GM12801 (cell line): Measurements from ENCODE around the gene KLHDC8A.

ENCODE experiments used
- CTCF ChIP-seq: IDR thresholded peaks from one replicate; pipeline ENCODE4 v1.5.1; 2011; ENCODE audit warnings: control low read depth; ENCODE audit not compliant: insufficient read length; ENCODE audit errors: extremely low read depth

KLHDC8A gene

GRCh38 chr1:205365945-205366463 lies 9.3 kb upstream of the KLHDC8A start:
- TF ChIP-seq CTCF, result no peak

DNA sequence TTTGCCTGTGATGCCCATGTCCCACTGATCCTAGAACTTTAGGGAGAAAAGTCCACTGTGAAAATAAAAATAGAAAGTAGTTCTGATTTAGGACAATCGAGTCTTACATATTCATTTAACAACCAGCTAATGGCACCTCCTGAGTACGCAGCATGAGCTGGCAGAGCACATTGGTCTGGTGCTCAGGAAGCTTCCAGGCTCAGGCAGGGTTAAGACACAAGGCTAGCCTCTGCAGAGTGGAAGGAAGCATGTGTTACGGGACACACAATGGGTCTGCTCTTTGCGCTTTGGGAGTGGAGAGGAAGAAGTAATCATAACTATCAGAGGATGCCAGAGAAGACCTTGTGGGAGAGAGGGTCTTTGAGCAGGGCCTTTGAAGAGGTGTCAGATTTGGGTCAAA lies 4.2 kb upstream of the KLHDC8A start:
- no peak for TF ChIP-seq CTCF

DNA sequence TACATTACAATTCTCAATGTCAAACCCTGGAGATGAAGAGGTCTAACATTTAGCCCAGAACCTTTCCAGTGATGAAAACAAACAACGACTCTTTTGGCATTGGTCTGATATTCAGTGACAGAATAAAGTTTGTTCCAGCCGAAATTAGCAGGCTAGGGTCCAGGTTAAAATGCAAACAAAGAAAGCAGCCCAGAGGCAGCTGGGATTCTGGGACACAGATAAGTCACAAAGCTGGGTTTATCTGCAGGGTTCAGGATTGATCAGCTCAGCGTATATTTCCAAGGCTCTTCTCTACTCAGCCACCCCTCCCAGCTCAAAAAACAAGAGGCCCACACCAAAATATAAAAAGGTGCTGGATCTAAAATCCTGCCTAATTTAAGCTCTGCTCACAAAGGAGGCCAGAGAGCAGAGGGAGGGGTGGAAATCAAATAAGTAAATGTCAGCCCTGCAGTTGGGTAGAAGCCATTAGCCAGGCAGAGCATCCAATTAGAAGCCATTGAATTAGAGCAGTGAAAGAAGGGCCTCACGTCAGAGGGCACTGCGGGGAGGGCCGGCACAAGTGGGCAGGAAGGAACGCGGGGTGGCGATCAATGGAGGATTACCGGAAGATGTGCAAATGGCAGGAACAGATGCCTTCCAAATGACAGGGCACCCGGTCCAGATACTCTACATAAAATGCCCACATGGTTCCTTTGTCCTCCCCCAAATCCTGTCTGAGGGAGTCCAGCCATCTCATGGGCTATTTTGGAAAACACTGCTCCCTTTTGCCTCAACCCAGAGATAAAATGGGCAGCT lies 3.2 kb upstream of the KLHDC8A start:
- no peak for TF ChIP-seq CTCF

DNA sequence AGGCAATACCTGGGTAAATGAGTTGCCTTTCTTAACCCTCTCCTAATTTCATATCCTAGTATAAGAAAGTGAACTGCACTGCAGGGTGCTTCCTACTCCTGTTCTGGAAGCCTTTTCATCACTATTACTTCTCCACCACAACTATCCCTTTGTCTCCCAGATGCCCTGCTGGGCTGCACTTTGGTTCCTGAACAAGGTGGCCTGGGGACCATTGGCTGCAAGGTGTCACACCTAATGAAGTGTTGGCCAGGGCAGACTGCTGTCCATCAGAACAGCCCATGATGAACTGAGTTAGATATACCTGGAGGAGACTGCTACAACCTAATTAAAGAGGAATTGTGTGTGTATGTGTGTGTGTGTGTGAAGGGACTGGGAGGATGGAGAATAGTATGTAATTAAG lies 1.9 kb upstream of the KLHDC8A start:
- TF ChIP-seq CTCF, result no peak

DNA sequence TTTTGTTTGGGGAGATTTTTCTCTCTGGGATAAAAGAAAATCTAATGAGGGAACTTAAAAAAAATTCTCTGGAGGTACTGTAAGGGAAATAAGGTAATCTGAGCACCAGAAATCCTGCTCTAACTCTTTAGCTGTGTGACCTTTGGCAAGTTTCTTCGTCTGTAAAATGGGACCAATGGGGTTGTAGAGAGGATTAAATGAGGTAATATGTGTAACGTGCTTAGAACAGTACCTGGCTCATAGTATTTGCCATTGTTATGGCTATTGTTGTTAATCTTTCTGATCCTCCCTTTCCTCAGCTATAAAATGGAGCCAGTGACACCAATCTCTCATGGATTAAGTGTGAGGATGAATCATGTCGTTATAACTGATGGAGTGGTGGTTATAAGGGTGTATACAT lies 845 bp upstream of the KLHDC8A start:
- TF ChIP-seq CTCF, result no peak

DNA sequence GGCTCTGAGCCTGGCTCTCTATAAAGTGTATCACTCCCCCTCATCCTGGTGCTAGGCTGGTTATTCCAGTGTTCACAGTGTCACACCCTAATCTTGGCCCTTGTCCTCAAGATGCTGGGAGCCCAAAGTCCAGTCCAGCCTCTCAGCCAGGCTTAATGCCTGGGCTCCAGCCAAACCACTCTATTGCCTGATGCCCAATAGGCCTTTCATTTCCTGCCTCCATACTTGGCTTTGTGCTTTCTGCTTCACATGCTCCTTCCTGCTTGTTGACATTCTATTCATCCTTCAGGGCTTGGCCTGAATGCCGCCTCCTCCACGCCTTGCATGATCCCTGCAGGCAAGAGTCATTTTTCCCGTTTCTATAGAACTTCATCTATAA lies 1.7 kb downstream of the KLHDC8A start:
- no peak for TF ChIP-seq CTCF

- TF ChIP-seq CTCF, result peak; percentile 49
Observed at GRCh38 chr1:205354259-205355074, 2.3 kb downstream of the KLHDC8A start.
